OCI-LY7 (cell line): ENCODE results near the gene PCTP. TPM values are rescaled to one million over a fixed set of nuclear protein-coding genes. Genes with fewer than 3 reads are reported as not detected.

Source experiments
- BruUV-seq: library from RNA; stranded (reverse); fragments of 400-500 nt; replicated peaks from 2 replicates; lab custom pipeline; 2021; lab: Mats Ljungman, UMichigan
- CTCF ChIA-PET: fragments of 300-600 bp; sonication (Branson Sonifier 250); formaldehyde crosslinking; loops from one replicate; lab custom pipeline; 2022; ENCODE audit warnings: antibody characterized with exemption; ENCODE audit not compliant: unreplicated experiment; lab: Charles Lee
- POLR2A ChIA-PET: fragments of 300-600 bp; sonication (Branson Sonifier 250); formaldehyde crosslinking; loops from one replicate; lab custom pipeline; 2022; ENCODE audit warnings: antibody characterized with exemption; lab: Charles Lee
- DNase-seq: peaks from one replicate; pipeline ENCODE4 v3.0.0-alpha.2; 2015; ENCODE audit warnings: low spot score
- H2AFZ ChIP-seq: fragments of 200-600 bp; sonication (generic), shearing (Covaris generic); 2 replicates; pipeline ENCODE4 v1.6.1; 2014; ENCODE audit warnings: mild to moderate bottlenecking, antibody characterized with exemption, low read length, moderate library complexity
- H3K27ac ChIP-seq: fragments of 200-600 bp; sonication (generic); 2 replicates; pipeline ENCODE4 v1.5.1; 2014; ENCODE audit warnings: mixed run types, low read depth, mild to moderate bottlenecking, moderate library complexity, low read length, inconsistent platforms; ENCODE audit not compliant: poor library complexity, severe bottlenecking
- H3K36me3 ChIP-seq: fragments of 200-600 bp; sonication (generic); 2 replicates; pipeline ENCODE4 v1.6.1; 2014; ENCODE audit warnings: mild to moderate bottlenecking, antibody characterized with exemption, low read length, moderate library complexity, mixed read lengths; ENCODE audit not compliant: insufficient read depth
- H3K4me1 ChIP-seq: fragments of 200-600 bp; sonication (generic); 2 replicates; pipeline ENCODE4 v1.5.1; 2014; ENCODE audit warnings: mild to moderate bottlenecking, low read length; ENCODE audit not compliant: insufficient read depth, poor library complexity, severe bottlenecking
- H3K4me2 ChIP-seq: fragments of 200-600 bp; sonication (generic); 2 replicates; pipeline ENCODE4 v1.6.1; 2014; ENCODE audit warnings: mild to moderate bottlenecking, low read length
- H3K4me3 ChIP-seq: fragments of 200-600 bp; sonication (generic); 2 replicates; pipeline ENCODE4 v1.5.1; 2014; ENCODE audit warnings: mild to moderate bottlenecking, low read depth, low read length; ENCODE audit not compliant: poor library complexity, severe bottlenecking
- H3K79me2 ChIP-seq: fragments of 200-600 bp; sonication (generic); 2 replicates; pipeline ENCODE4 v1.6.1; 2016; ENCODE audit warnings: low read depth, mild to moderate bottlenecking, low read length, moderate library complexity, mixed read lengths; ENCODE audit not compliant: insufficient read depth
- H3K9me2 ChIP-seq: fragments of 200-600 bp; sonication (generic); 2 replicates; pipeline ENCODE4 v1.6.1; 2016; ENCODE audit warnings: mild to moderate bottlenecking, low read length, mixed read lengths; ENCODE audit not compliant: insufficient read depth
- H3K9me3 ChIP-seq: fragments of 200-600 bp; sonication (generic); 2 replicates; pipeline ENCODE4 v1.6.1; 2014; ENCODE audit warnings: mild to moderate bottlenecking, mixed run types, low read length, mixed read lengths
- H4K20me1 ChIP-seq: fragments of 200-600 bp; sonication (generic); 2 replicates; pipeline ENCODE4 v1.6.1; 2014; ENCODE audit warnings: mild to moderate bottlenecking, antibody characterized with exemption, low read length, moderate library complexity, mixed read lengths; ENCODE audit not compliant: insufficient read depth
- EZH2phosphoT487 ChIP-seq: fragments of 200-600 bp; sonication (generic); IDR thresholded peaks from 2 replicates; pipeline ENCODE4 v1.6.1; 2018; ENCODE audit warnings: low read depth, borderline replicate concordance, mild to moderate bottlenecking, mixed run types, antibody characterized with exemption, low read length, moderate library complexity, mixed read lengths
- intact Hi-C: fragments of 100-400 bp; cut with micrococcal nuclease; formaldehyde crosslinking; loops from one replicate; pipeline ENCODE4 v1.10.0; 2022; ENCODE audit not compliant: unreplicated experiment
- total RNA-seq, 2 experiments: library from RNA; depleted of rRNA in 1 of 2; stranded (reverse); fragments of >200 nt in 1 of 2; shearing (Covaris generic) in 1 of 2; gene quantifications; 2 replicates each; pipeline ENCODE4 v1.2.3, GENCODE V29; 2014 to 2022
- TF ChIP-seq, protein P1 (sequence below): fragments of 200-600 bp; sonication (generic); conservative IDR thresholded peaks from 2 replicates; pipeline ENCODE4 v1.5.1; 2014; ENCODE audit warnings: mild to moderate bottlenecking, antibody characterized with exemption, low read length, moderate library complexity, mixed read lengths

PCTP gene
- total RNA-seq, 2 experiments from 2014 or later, result 6.1 to 9.4 TPM

DNA sequence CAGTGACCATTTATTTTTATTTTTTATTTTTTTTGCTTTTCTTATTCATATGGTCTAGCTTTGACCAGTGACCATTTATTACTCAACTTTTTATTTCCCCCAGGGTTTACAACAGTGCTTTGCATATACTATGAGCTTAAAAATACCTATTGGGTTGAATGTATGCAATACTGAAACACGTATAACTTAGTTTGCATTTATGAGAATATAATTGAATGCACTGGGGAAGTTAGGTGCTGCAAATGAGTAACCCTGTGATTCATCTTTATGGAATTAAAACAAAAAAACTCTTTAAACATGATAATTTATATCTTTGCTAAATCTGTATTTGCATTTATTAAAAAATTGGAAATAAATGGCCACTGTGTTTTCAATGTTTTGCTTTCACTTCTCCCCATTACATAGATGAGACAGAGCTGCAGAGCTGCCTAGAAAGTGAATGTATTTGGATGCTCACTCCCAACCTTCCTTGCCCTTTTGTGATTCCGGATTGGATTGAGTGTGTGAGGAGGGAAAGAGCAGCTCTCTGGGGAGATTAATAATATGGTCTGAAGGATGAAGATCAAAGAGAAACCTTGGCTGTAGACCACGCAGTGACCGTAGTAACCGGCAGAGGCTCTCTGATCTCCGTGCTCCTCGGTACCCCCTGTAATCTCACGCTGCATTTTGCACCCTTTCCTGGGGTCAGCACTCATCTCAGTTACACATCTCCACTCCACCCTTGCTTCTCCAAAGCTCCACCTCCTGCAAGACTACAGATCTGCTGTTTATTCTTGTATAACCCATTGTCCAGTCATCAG, 42.5 kb upstream of the PCTP start:
- H3K79me2 ChIP-seq, result no peaks in the 10 kb centered on the region
- no peaks in the 10 kb centered on the region for H4K20me1 ChIP-seq
- H3K4me1 ChIP-seq, result no peaks in the 10 kb centered on the region
- no peak overlapping the region for H3K4me2 ChIP-seq
- no peak overlapping the region for H3K27ac ChIP-seq
- ChIA-PET CTCF (no interaction called here), POLR2A (no interaction called here)
- no peaks in the 10 kb centered on the region for H3K9me2 ChIP-seq
- BruUV-seq, result no TSS peak
- DNase-seq, result no peak
- intact Hi-C loops, result no loop called here
- H3K36me3 ChIP-seq, result no peaks in the 10 kb centered on the region
- no peaks in the 10 kb centered on the region for H3K9me3 ChIP-seq
- no peak for TF ChIP-seq EZH2phosphoT487
- TF ChIP-seq, protein P1, sequence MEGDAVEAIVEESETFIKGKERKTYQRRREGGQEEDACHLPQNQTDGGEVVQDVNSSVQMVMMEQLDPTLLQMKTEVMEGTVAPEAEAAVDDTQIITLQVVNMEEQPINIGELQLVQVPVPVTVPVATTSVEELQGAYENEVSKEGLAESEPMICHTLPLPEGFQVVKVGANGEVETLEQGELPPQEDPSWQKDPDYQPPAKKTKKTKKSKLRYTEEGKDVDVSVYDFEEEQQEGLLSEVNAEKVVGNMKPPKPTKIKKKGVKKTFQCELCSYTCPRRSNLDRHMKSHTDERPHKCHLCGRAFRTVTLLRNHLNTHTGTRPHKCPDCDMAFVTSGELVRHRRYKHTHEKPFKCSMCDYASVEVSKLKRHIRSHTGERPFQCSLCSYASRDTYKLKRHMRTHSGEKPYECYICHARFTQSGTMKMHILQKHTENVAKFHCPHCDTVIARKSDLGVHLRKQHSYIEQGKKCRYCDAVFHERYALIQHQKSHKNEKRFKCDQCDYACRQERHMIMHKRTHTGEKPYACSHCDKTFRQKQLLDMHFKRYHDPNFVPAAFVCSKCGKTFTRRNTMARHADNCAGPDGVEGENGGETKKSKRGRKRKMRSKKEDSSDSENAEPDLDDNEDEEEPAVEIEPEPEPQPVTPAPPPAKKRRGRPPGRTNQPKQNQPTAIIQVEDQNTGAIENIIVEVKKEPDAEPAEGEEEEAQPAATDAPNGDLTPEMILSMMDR, result no peak
- no peak overlapping the region for H2AFZ ChIP-seq
- no peak overlapping the region for H3K4me3 ChIP-seq

DNA sequence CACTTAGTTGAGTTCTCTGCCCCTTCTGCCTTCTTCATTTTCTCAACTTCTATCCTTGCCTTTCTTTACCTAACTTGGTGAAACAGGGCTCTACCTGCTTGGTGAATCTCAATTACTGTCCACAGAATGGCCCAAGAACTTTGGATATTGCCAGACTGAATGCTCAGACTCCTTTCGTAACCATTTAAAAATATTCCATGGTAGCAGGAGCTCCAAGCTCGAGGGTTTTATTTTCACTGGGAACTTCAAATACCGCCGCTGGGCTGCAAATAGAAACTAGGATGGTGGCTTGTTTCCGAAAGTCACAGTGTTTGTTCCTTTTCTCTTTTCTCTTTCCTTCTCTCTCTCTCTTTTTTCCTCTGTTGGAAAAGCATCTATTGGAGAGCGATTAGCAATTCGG, 41.4 kb upstream of the PCTP start:
- BruUV-seq, result no TSS peak
- CTCF ChIA-PET, result no interaction called here
- H3K36me3 ChIP-seq, result no peaks in the 10 kb centered on the region
- no peak overlapping the region for H3K27ac ChIP-seq
- intact Hi-C loops, result no loop called here
- TF ChIP-seq, protein P1, result no peak
- no peak for TF ChIP-seq EZH2phosphoT487
- H2AFZ ChIP-seq, result no peak overlapping the region
- no peaks in the 10 kb centered on the region for H3K4me1 ChIP-seq
- POLR2A ChIA-PET, result no interaction called here
- DNase-seq, result no peak
- no peak overlapping the region for H3K4me3 ChIP-seq
- H4K20me1 ChIP-seq, result no peaks in the 10 kb centered on the region
- H3K9me3 ChIP-seq, result no peaks in the 10 kb centered on the region
- H3K9me2 ChIP-seq, result no peaks in the 10 kb centered on the region
- no peaks in the 10 kb centered on the region for H3K79me2 ChIP-seq
- no peak overlapping the region for H3K4me2 ChIP-seq

DNA sequence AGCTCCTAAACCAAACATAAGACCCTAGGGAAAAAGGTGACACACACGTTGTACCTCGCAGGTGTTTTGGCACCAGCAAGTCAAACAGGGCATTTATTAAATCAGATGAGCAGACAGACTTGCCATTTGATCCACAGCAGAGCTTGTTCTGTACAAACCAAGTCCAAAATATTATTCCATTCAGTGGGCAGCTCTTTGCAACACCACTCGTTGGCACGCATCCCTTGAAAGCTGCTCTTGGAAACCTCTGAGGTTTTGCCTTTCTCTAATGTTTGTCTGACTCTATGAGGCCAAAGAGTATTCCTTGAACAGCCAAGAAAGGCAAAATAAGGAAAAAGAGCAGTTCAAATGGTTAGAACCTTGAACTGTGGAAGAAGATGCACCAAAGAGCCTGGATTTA, 40.9 kb upstream of the PCTP start:
- no peaks in the 10 kb centered on the region for H3K4me1 ChIP-seq
- intact Hi-C loops, result no loop called here
- TF ChIP-seq, protein P1, result no peak
- TF ChIP-seq EZH2phosphoT487, result no peak
- no peak overlapping the region for H3K27ac ChIP-seq
- H4K20me1 ChIP-seq, result no peaks in the 10 kb centered on the region
- H3K79me2 ChIP-seq, result no peaks in the 10 kb centered on the region
- H3K36me3 ChIP-seq, result no peaks in the 10 kb centered on the region
- POLR2A ChIA-PET, result no interaction called here
- no peak overlapping the region for H3K4me2 ChIP-seq
- no peak overlapping the region for H3K4me3 ChIP-seq
- DNase-seq, result no peak
- BruUV-seq, result no TSS peak
- CTCF ChIA-PET, result no interaction called here
- no peaks in the 10 kb centered on the region for H3K9me3 ChIP-seq
- no peaks in the 10 kb centered on the region for H3K9me2 ChIP-seq
- H2AFZ ChIP-seq, result no peak overlapping the region
